Renal cortex interstitium (tissue), 11 donors: ENCODE results near the gene ESR2. TPM values are rescaled to one million over a fixed set of nuclear protein-coding genes. Genes with fewer than 3 reads are reported as not detected.

Experiments
- DNase-seq, 11 donors: peaks; one replicate each; pipeline ENCODE4 v3.0.0-alpha.2; 2013; ENCODE audit warnings: low read depth in 9 of 11, low spot score in 4 of 11; ENCODE audit errors: extremely low read depth in 1 of 11
- polyA plus RNA-seq, 3 donors: library from polyadenylated mRNA; unstranded; fragments of 120-200 nt; gene quantifications; one replicate each; pipeline ENCODE4 v1.2.1, GENCODE V29; 2013; ENCODE audit not compliant: insufficient read length in 3 of 3

Gene ESR2
- polyA plus RNA-seq, 3 donors, result 1.1 to 1.7 (median 1.2) TPM

DNA sequence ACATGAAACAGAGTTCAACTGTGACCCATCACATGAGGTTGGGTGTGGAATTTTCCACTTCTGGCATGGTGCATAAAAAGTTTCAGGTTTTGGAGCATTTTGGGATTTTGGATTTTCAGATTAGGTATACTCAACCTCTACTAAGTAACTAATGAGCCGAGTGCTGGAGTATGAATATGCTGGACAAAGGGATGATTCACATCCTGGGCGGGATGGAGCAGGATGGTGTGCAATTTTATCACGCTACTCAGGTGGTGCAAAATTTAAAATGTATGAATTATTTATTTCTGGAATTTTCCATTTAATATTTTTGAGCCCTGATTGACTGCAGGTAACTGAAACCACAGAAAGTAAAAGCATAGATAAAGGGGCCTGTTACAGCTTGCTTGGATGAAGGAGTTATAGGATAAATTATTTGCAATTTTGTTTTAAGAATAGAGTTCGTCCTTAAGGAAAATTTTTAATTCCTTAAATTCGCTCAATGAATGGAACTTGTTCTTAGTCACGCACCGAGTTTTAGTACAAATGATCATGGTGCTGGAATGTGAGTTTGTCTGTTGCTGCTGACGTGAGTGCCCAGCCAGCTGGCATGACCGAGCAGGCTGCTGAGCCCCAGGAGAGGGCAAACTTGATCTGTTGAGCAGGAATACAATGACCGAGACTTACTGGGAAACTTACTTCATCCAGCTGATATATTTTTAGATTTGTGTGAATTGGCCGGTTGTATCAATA, 176.3 kb downstream of the ESR2 start:
- DNase-seq, result no peak

DNA sequence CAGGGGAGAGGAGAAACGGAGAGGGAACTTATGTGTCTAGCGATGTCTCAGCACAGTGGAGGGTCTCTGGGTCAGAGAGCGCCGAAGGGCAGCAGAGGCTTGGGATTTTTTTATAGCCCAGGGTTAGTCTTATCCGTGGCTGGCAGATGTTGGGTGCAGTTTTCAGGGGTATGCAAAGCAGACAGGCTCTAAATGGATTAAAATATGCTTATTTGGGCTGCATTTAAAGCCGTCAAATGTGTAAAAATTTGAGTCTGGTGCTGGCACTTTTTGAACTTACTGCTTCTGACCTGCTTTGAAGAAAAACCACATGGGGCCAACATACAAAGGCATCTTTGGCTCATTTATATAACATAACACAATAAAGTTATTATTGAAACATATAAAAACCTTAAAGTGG, 178.8 kb downstream of the ESR2 start:
- DNase-seq, result no peak

DNA sequence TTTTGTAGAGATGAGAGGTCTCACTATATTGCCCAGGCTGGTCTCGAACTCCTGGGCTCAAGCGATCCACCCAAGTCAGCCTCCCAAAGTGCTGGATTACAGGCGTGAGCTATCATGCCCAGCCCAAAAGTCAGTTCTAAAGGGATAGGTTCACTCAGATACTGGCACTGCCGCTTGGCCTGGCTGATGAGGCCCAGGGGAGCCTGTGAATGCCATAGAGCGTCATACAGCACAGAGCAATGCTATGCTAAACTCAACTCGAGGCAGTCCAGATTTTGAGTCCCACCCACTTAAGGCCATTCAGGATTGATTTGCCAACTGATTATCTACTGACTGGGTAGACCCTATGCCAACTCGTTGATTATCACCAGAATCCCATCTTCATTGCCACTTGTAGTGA, 179.4 kb downstream of the ESR2 start:
- no peak for DNase-seq

DNA sequence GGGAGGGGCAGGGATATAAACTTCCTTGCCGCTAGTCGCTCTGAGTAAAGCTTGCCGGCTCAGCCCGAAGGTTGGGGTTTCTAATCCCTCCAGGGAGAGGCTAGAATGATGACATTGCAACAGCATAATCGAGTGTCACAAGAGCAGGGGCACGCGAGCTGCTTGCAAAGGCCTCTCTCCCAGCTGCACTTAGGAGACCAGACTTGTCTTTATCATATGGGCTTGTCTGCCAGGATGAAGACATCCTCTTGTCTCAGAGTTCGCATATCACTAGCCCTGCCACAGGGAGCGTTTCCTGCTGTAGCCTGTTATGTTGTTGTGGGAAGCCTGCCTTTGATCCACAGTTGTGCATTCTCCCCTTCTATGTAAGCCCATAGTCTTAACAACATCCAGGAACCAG, 180.0 kb downstream of the ESR2 start:
- DNase-seq, result no peak

DNA sequence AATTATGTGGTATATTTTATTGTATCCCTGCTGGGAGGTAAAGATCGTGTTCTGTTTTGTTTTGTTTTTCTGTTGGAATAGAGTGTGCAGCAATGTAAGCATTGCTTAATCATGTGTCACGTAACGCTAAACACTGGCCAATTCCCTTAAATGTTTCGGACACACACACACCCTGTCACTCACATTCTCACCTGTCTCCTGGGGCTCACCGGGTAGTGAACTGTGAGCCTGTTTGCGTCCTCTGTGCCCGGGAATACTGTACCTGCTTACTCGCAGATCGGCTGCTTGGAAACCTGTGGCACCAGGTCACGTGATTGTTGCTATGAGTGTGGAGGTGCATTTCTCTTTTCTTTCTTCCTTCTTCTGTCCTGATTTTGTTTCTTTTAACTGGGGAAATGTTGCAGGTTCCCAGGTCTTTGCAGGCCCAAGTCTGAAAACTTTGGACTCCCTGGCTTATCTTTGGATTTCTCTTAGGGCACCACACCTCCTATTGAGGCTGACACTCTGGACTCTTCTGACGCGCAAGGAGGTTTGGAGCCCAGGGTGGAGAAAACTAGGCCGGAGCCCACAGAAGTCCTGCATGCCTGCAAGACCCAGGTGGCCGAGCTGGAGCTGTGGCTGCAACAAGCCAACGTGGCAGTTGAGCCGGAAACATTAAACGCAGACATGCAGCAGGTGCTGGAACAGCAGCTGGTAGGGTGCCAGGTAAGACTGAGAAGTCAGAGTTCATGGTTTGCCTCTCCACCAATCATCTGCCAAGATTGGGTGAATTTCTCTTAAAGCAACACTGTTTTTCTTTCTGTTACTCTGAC, 181.1 kb downstream of the ESR2 start:
- DNase-seq, result no peak

DNA sequence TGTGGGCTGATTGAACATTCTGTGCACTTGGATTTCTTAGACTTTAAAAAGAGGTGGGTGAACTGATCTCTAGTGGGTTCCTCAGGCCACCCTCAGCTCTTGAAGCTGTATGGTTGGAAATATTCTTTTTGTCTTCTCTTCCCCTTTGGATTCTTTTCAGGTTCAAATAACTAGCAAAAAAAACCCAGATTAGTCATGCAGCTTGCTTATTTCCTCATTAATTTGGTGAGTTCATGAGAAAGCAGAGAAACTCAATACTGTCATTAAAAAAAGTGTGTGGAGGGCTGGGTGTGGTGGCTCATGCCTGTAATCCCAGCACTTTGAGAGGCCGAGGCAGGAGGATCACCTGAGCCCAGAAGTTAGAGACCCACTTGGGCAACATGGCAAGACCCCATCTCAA, 183.4 kb downstream of the ESR2 start:
- no peak for DNase-seq

DNA sequence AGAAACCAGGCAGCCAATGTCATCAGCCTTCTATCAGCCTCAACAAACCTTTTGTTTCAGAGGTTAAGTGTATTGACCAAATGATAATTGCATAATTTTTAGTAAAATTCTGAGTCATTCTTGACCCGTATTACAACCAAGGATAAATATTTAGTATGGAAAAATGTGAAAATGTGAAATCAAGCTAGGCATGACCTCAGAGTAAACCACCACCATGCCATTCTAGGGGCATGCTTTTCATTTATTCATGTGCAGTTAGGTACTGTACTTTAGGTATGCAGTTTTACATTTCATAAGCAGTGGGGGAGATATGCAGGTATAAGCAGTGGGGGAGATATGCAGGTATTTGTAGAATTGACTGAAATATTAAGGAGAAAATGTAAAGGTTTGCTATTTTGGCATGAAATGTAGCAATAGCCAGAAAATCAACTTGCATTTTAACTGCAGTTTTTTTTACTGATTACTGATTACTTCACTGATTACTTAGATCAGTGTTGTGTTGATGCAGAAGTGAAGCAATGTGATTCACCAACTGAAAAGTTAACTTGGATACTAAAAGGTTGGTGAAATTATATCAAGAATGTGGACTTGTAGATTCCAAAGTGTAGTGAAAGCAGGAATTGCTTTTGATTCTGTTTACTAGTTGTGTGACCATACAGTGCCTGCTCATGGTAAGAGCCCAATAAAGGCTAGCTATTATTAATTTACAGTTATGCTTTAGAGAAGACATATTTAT, 184.2 kb downstream of the ESR2 start:
- no peak for DNase-seq

DNA sequence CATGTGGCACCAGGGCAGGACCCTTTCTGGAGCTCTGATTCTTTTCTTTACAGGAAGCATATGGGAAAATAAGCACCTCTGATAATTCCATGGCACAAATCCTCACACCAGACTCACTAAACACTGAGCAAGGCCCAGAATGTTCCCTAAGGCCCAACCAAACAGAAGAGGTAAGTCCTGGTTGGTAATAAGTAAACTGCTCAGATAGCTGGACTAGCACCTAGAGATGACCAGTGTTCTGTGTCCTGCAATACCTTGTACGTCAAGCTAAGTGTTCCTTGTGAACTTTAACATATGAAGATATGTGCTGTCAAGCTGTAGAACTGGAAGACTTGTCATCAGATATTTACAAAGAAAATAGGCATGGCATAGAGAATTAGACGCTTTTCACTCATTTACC, 186.7 kb downstream of the ESR2 start:
- no peak for DNase-seq

DNA sequence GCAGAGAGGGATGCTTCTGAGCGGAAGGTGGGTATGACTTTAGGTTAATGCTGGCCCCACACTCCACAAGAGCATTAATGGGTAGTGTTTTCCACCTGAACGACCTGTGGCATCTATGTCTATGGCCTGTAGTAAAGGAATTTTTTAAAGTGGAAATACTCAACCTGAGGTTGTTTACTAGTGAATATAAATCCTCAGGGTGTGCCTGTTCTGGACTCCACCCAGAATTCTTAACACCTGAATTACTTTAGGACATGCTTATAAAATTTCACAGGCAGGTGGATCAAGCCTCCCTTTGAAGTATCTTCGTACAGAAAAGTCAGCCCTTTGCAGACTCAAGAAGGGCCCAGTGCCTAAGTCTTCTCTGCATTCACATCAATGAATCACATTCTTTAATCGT, 196.1 kb downstream of the ESR2 start:
- DNase-seq, result no peak

DNA sequence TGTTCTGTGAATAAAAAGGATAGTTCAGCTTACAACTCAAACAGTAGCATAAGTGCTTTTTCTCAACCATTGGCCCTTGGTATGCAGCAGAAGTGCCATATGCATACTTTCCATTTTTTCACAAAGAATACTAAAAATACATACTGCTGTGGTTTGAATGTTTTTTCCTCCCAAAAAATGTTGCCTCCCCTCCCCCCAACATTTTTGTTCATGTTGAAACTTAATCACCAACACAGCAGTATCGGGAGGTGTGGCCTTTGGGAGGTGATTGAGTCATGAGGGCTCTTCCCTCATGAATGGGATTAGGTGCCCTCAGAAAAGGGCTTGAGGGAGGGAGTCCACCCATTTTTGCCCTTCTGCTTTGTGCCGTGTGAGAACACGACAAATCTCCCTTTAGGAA, 198.6 kb downstream of the ESR2 start:
- no peak for DNase-seq

DNA sequence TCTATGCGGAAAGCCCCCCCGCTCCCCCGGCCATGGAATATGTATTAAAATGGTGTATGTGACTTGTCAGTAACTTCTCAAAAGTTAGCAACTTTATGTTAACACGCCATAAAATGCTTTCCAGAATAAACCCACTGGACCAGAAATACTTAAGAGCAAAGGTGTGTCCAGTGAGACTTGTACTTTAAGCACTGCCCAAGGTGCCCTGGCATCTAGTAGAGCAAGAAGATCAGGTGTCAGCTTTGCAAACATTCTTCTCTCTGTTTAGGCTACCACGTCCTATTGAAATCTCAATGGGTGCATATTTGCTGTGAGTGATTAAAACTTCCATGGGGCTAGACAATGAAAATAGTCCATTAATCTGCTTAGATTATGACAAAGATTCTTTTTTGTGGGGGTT, 201.2 kb downstream of the ESR2 start:
- no peak for DNase-seq

DNA sequence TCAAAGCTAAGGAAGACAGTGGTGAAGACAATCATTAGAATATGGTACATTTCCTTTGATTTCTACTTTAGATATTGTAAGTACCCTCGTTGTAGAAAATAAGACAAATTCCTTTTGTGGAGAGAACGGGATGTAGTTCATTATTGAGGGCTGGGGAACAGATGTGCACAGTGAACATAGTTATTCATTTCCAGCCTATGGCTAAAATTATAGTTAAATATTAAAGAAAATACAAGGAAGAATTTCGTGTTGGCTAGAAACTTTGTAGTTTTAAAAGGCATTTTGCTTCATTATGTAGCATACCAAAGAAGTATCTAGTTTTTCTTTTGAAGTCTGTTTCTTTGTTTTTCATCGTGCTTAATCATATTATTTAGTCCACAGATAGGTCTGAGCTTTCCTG, 201.8 kb downstream of the ESR2 start:
- DNase-seq, result no peak

DNA sequence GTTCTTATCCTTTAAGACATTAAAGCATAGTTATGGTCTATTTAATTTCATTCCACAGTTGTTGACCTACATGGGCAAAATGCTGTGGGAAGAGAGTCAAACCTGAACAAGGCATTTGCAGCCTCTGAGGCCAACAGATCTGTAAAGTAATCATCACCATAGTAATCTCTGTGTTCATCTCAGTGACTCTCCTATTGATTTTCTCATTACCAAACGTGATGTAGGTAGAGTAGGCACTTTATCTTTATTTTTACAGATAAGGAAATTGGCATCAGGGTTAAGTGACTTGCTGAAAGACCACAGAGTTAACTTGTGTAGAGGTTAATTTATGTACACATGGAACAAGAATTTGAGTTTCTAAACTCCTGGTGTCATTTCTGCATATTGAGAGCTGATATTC, 203.0 kb downstream of the ESR2 start:
- DNase-seq, result no peak

DNA sequence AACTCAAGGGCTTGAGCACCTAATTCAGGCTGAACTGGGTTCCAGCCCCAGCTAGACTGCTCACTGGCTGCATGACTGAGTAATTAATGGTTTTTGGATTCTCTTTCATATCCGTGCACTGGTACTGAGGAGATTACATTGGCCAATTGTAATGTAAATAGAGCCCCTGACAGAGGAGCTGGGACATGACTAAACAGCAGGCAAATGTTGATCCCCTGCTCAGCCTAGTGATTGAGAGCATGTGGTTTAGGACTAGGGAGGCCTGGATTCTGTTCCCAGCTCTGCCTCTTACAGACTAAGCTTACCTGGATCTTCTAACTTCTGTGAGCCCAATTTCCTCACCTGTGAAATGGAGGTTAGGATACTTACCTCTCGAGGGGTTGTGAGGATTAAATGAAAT, 204.3 kb downstream of the ESR2 start:
- DNase-seq, result no peak

DNA sequence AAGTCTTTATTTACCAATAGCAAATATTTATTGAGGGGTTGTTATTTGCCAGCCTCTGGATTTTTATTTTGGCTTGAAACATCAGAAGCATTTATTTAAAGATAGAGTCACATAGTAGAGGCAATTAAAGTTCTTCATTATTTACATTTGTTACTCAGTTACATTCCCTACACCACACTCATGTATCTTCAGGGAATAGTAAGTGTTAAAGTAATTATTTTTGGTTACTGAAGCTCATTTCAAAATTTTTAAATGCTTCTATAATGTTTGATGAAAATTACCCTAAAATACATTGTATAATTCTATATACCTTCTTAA, 205.6 kb downstream of the ESR2 start:
- DNase-seq, result no peak

DNA sequence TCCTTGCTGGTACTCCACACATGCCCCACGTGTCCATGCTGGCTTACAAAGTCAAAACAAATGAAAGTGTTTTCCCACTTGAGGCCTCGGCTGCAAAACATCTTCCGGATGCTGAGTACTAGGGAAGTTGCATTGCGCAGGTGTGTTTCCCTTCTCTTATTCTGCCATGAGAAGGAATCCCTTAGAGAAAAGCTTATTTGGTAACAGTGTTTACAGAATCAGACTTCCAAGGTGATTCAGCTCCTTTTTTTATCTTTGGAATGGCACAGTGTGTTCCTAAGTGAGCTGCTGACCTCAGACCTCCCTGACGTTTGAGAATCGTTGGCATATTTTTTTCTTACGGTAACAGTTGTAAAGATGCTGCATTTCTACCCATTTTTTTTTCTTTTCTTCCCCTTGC, 211.3 kb downstream of the ESR2 start:
- no peak for DNase-seq

DNA sequence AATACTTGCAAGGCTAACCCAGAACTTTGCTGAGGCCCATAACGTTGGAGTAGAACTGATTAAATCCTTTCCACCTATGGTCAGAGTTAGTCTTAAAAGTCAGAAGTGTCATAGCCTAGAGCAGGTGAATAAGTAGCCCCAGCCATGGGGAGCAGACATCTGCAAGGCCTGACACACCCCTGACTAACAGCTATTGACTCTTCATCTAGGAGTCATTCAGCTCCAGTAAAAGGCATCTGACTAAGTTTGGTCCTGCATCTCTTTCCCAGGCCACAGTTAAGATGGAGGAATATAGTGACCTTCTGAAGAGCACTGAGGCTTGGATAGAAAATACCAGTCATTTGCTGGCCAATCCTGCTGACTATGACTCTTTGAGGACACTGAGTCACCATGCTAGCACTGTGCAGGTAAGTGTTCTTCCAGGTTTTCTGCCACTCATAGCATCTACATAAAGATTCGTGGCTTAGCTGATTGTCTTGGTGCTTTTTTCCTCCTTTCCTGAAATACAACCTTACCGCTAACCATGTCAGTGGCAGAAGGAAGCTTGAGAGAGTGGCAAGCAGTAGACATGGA, 212.9 kb downstream of the ESR2 start:
- no peak for DNase-seq

DNA sequence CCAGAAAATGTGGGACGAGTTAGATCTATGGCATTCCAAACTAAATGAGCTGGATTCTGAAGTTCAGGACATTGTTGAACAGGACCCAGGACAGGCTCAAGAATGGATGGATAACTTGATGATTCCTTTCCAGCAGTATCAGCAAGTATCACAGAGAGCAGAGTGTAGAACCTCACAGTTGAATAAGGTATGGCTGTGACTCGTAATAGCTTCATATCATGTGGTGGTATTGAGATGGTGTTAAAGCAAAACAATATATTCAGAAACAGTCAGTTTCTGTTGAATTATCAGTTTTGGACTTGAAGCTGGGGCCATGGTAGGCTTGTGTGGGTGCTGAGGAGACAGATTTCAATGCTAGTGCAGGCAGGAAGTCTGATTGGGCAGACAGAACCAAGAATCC, 213.7 kb downstream of the ESR2 start:
- no peak for DNase-seq

DNA sequence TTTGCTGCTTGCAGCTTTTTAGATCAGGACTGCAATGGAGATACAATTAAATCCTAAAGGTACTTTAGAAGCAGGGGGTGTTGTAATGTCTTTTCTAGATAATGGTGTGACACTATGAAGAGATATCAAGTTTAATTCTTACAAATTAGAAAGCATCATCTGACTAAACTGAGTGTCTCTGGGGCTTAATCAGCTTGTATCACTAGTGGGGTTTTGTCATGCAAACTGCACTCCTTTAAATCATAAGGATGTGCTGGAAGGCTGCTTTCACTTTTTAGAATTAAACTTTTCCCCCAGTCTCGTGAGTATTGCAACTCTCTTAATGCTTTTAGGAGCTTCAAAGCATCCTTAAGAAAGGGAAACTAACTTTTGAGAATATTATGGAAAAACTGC, 218.6 kb downstream of the ESR2 start:
- no peak for DNase-seq
